SIG-M5 treated with dmso at 0.1 percent for 504 hours (cell line): ENCODE results near the gene LCN6.
"Not testable (repeated sequence)": the region's sequence is repeated elsewhere in the genome, so short reads cannot be mapped to it uniquely, and the experiment has no call there.

Experiments
- DNase-seq: peaks from one replicate; lab custom pipeline; 2025; ENCODE audit not compliant: unreplicated experiment; lab: John Stamatoyannopoulos, UW

Gene LCN6, protein sequence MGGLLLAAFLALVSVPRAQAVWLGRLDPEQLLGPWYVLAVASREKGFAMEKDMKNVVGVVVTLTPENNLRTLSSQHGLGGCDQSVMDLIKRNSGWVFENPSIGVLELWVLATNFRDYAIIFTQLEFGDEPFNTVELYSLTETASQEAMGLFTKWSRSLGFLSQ

GRCh38 chr9:136748201-136748600 is at the start of gene LCN6:
LCN6 (minus strand) TSS chr9:136748525; CDS start chr9:136748483, 42 bp downstream.
- DNase-seq, result no peak

GRCh38 chr9:136796775-136797347 is 48.5 kb upstream of the LCN6 start:
- DNase-seq, result not testable (repeated sequence)

DNA sequence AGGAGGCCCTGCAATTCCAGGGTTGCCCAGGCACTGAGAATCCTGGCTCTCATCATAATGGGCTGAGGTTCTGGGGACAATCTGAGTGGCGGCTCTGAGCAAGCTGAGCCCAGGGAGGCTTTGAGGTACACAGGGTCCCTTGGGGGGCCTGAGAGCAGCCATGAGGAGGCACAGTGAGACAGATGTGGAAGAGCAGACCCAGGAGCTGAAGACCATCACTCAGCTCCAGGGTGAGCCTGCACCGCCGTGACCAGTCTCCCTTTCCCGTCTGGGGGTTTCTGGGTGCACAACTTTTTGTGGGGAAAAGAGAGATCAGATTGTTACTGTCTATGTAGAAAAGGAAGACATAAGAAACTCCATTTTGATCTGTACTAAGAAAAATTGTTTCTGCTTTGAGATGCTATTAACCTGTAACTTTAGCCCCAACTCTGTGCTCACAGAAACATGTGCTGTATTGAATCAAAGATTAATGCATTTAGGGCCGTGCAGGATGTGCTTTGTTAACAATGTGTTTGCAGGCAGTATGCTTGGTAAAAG is 48.0 kb upstream of the LCN6 start, which contains the start of gene CCDC183:
Gene CCDC183 (plus strand): TSS at position 101 of the 537 bp plus-strand sequence. CDS start 60 bp downstream, at position 161.
- DNase-seq, result no peak

- DNase-seq, result no peak
Observed at GRCh38 chr9:136795000-136795348, 46.6 kb upstream of the LCN6 start.

DNA sequence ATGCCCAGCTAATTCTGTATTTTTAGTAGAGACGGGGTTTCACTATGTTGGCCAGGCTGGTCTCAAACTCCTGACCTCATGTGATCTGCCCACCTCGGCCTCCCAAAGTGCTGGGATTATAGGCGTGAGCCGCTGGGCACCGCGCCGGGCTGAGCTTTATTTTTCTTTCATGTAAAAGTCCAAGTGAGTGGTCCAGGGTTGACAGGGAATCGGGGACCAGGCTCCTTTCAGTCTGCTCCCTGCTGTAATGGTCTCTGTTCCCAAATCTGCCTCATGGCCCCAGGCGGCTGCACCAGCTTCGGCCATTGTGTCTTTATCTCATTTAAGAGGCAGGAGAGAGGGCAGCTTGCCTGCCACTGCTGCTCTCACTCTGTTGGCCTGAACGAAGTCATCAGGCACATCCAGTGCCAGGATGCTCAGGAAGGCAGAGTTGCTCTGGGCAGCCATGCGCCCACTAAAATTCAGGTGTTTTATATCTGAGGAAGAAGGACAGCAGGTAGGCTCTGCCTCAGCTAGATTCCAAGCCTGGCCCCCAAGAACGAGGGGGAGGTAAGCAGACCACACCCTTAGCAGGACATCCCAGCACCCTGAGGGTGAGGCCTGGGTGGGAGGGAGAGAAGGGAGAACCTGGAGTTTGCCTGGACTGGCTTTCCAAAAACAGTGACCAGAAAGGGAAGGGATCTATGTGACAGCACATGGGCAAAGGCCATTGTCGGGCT is 46.1 kb upstream of the LCN6 start:
- DNase-seq, result no peak

DNA sequence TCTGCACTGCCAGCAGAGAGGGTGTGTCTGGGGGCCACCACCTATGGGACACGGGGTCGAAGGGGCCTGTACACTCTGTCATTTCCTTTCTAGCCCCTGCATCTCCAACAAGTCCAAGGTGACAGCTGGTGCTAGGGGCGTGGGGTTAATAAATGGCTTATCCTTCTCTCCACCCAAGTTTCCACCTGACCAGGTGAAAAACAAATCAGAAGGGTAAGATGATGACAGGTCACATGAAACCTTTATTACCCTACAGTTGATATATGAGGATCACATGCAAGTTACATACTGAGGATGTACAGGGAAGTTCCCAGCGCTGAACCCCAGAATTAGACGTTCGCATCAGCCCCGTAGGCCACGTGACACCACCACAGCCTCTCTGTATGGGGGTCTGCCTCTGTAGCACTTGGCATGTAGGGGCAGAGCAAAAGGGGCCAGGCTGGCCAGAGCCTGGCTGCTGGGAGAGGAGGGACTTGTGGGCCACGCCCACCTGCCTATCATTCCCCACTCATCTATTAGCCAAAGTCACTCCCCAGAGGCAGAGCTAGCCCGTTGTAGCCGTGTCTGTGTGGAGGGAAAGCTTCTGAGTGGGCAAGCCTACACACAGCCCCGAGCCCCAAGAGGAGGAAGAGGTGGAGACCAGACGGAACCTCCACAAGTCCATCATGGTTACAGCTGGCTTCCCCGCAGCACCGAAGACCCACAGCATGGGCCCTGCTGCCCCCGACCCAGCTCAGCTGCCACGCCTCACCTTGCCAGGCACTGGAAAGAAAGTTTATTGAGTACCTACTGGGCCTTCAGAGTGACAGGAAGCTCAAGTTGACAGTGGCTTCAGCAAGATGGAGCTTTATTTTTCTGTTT is 45.0 kb upstream of the LCN6 start:
- DNase-seq, result no peak

GRCh38 chr9:136792321-136793085 is 44.2 kb upstream of the LCN6 start:
- no peak for DNase-seq

- peak; percentile 51 for DNase-seq
Observed at GRCh38 chr9:136791516-136792276, 43.4 kb upstream of the LCN6 start.

- peak; percentile 96 for DNase-seq
Observed at GRCh38 chr9:136790640-136791515, 42.6 kb upstream of the LCN6 start, which contains the start of gene TMEM141. TMEM141 (plus strand) TSS chr9:136791344; CDS start chr9:136791371, 27 bp downstream.

DNA sequence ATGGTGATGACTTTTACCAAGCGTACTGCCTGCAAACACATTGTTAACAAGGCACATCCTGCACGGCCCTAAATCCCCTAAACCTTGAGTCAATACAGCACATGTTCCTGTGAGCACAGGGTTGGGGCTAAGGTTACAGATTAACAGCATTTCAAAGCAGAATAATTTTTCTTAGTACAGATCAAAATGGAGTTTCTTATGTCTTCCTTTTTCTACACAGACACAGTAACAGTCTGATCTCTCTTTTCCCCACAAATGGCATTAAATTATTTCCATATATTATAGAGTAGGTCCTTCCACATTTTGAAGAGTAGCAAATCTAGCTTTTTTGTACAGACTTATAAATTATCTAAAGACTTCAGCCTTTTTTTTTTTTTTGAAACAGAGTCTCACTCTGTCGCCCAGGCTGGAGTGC is 41.2 kb upstream of the LCN6 start:
- no peak for DNase-seq

GRCh38 chr9:136788644-136789522 is 40.6 kb upstream of the LCN6 start:
- DNase-seq, result not testable (repeated sequence)

GRCh38 chr9:136787690-136788400 is 39.5 kb upstream of the LCN6 start:
- peak; percentile 63 for DNase-seq

DNA sequence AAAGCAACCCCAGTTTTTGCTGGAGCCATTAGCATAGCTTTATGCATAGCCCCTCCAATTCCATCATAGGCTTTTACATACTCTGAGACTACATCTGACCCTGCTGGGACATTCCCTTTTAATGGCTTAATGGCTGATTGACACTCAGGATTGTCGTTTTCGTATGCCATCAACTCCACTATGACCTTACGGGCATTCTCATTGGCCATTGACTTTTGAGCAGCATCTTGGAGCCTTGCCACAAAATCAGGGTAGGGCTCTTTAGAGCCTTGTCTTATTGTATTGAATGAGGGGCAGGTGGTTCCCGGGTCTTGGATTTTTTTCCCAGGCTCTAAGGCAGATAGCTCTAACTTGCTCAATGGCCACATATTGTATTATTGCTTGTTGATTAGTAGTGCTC is 38.7 kb upstream of the LCN6 start:
- not testable (repeated sequence) for DNase-seq

DNA sequence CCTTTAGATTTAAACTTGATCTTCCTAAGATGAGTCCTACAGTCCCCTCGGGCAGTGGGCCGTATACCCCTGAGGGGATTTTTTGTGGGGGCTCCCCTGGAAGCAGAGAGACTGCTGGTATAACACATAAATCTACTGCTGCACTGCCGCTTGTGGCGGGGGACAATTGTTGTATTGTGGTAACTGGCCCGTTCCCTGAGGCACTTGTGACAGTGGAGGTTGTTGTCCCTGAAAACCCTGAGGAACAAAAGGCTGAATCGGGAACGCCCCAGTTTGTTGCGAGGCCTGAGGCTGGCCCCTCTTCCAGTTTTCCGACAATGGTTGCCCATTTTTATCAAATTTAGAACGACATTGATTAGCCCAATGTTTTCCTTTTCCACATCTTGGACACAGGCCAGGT is 38.1 kb upstream of the LCN6 start:
- DNase-seq, result no peak

DNA sequence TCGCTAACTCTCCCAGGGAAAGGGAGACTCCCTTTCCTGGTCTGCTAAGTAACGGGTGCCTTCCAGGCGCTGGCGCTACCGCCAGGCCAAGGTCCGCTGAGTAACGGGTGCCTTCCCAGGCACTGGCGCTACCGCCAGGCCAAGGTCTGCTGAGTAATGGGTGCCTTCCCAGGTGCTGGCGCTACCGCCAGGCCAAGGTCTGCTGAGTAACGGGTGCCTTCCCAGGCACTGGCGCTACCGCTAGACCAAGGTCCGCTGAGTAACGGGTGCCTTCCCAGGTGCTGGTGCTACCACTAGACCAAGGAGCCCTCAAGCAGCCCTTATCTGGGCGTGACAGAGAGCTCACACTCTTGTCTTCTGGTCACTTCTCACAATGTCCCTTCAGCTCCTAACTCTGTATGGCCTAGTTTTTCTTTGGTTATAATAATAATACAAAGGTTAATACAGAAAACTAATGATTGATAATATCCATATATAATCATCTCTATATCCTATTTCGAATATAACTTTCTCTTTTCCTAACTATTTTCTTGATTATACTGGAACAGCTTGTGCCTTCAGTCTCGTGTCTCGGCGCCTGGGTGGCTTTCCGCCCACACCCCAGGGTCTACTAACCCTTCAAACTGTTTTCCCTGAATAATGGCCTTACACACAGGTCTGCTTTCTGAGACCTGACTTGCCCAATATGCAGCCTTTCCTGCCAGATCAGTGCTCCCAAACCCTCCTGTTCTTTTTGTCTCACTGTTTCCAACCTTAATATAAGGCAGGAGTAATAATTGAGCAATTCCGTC is 37.4 kb upstream of the LCN6 start:
- DNase-seq, result not testable (repeated sequence)

- no peak for DNase-seq
Observed at GRCh38 chr9:136784997-136785361, 36.7 kb upstream of the LCN6 start.
